ENCODE results near the gene GPR162.

The GPR162 gene

GRCh38 chr12:6821591-6822425, at the start of gene GPR162:
GPR162 (plus strand) TSS chr12:6821821; CDS start chr12:6823899, 2,078 bp downstream.
- no peak for DNase-seq

DNA sequence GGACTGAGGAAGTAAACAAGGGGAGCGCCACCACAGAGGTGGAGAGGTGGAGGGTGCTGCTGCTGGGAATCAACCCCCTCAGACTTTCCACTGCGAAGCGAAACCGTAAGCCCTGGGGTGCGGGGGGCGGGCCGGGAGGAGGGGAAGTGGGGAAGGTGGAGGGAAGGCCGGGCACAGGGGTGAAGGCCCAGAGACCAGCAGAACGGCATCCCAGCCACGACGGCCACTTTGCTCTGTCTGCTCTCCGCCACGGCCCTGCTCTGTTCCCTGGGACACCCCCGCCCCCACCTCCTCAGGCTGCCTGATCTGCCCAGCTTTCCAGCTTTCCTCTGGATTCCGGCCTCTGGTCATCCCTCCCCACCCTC, 49.3 kb upstream of the GPR162 start, which contains the start of gene LAG3:
Gene LAG3, plus strand, starts transcription at position 190 of the 365 bp plus-strand sequence. CDS start 333 bp downstream, outside the sequence.
- DNase-seq: peak; percentile 43

GRCh38 chr12:6772726-6773589, 48.7 kb upstream of the GPR162 start:
- no peak for DNase-seq

- DNase-seq: no peak
Observed at GRCh38 chr12:6773590-6774351, 47.9 kb upstream of the GPR162 start.

DNA sequence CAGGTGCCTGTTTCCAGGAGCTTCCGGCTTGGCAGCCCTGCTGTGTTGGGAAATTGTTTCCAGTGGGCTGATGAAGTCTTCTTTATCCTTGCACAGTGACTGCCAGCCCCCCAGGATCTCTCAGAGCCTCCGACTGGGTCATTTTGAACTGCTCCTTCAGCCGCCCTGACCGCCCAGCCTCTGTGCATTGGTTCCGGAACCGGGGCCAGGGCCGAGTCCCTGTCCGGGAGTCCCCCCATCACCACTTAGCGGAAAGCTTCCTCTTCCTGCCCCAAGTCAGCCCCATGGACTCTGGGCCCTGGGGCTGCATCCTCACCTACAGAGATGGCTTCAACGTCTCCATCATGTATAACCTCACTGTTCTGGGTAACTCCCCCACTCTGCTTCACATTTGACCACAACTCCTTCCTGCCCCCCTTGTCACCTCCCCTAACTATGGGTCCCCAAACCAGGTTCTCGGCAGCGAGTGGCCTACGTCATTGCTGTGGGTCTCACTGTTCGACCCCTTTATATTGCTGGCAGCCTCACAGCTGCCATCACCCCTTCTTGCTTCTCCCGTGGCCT, 47.0 kb upstream of the GPR162 start:
- DNase-seq: no peak

- no peak for DNase-seq
Observed at GRCh38 chr12:6775185-6776174, 46.1 kb upstream of the GPR162 start.

- no peak for DNase-seq
Observed at GRCh38 chr12:6777386-6777785, 44.2 kb upstream of the GPR162 start.

GRCh38 chr12:6778217-6778573, 43.4 kb upstream of the GPR162 start:
- no peak for DNase-seq

- peak; percentile 92 for DNase-seq
Observed at GRCh38 chr12:6778574-6779550, 42.8 kb upstream of the GPR162 start.

- DNase-seq: no peak
Observed at GRCh38 chr12:6779708-6780432, 41.8 kb upstream of the GPR162 start.

DNA sequence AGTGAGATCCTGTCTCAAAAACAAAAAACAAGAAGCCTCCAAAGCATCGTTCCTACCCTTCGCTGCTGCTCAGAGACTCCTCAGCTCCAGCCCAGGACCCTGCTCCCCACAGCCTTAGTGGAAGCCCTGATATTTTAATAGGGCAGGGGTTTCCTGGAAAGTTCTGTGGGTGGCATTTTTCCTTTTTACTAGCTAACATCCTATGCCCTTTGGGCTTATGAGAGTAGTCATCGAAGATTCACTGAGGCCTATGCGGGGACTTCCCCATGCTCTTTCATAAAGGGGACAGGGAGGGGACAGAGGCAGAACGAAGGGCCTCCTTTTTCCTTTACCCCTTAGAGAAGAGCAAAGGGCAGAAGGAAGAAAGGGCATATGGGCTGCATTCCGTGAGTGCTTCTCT, 41.0 kb upstream of the GPR162 start:
- peak; percentile 54 for DNase-seq

DNA sequence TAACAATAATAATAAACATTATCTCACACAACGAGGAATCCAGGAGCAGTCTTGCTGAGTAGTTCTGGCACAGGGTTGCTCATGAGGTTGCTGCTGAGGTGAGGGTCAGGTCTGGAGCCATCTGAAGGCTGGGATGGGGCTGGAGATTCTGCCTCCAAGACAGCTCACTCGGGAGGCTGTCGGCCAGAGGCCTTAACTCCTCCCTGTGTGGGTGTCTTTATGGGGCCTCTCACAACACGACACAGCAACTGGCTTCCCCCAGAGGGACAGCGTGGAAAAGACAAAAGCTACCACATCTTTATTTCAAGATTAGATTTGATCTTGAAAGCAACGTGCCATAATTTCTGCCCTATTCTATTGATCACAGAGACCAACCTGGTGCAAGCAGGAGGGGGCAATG, 39.5 kb upstream of the GPR162 start:
- DNase-seq: no peak

- no peak for DNase-seq
Observed at GRCh38 chr12:6782850-6783566, 38.6 kb upstream of the GPR162 start.

DNA sequence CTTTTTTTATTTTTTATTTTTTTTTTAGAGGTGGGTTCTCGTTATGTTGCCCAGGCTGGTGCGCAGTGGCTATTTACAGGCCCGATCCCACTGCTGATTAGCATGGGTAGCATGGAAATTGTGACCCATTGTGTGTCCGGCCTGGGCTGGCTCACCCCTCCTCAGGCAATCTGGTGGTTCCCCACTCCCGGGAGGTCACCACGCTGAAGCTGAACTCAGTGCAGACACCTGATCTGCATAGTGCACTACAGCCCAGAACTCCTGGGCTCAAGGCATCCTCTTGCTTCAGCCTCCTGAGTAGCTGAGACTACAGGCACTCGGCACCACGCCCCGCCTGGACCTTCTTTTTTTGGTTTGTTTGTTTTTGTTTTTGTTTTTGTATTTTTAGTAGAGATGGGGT, 37.8 kb upstream of the GPR162 start:
- no peak for DNase-seq

DNA sequence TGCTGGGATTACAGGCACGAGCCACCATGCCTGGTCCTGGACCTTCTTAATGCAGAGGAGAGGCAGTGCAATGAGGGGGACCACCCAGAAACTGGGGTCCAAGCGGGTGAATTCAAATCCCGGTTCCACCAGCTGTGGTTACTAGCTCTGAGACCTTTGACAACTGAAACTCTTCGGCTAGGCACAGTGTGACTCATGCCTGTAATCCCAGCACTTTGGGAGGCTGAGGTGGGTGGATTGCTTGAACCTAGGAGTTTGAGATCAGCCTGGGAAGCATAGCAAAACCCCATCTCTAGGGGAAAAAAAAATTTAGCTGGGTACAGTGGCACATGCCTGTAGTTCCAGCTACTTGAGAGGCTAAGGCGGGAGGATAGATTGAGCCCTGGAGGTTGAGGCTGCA, 37.3 kb upstream of the GPR162 start:
- no peak for DNase-seq

GRCh38 chr12:6784761-6785160, 36.9 kb upstream of the GPR162 start:
- no peak for DNase-seq

GRCh38 chr12:6786416-6787094, 35.1 kb upstream of the GPR162 start:
- peak; percentile 32 for DNase-seq

DNA sequence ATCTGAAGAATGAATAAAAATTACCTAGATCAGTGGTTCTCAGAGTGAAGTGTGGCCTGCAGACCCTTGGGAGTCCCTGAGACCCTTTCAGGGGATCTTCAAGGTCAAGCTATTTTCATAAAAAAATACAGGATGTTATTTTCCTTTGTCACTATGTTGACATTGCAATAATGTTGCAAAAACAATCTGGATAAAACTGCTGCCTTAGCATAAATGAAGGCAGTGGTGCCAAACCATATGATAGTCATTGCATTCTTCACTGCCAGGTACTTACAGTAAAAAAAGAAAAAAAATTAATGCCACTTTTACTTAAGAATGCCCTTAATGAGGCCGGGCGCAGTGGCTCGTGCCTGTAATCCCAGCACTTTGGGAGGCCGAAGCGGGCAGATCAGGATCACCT, 34.3 kb upstream of the GPR162 start:
- DNase-seq: no peak

All from activated CD4-positive, alpha-beta T cell treated with anti-CD3 and anti-CD28 coated beads, Interleukin-2, amount 50 U/mL, for 16 hours (primary cell).